Measurements from ENCODE around the gene COLEC11. TPM values are rescaled to one million over a fixed set of nuclear protein-coding genes. Genes with fewer than 3 reads are reported as not detected.
"Not testable (repeated sequence)": the region's sequence is repeated elsewhere in the genome, so short reads cannot be mapped to it uniquely, and the experiment has no call there.

The COLEC11 gene
- polyA plus RNA-seq, 2 of the 4 experiments (the other 2 are of a cell fraction) = 0.30 to 0.97 TPM

- TF ChIP-seq HES2 (IDR thresholded peaks at IDR 0.05) = no peak
- no peak for TF ChIP-seq BCL3 (IDR thresholded peaks at IDR 0.05)
- TF ChIP-seq E2F6 (IDR thresholded peaks at IDR 0.05; ENCODE audit: borderline replicate concordance, low read depth) = no peak
- TF ChIP-seq TP53 (CRISPR knock-in tag; IDR thresholded peaks at IDR 0.05) = no peak
- TF ChIP-seq ATOH8 (CRISPR knock-in tag; IDR thresholded peaks at IDR 0.05; ENCODE audit: low read depth) = no peak
- TF ChIP-seq JUNB (IDR thresholded peaks at IDR 0.05) = no peak
Observed at GRCh38 chr2:3619033-3619432, 24.1 kb downstream of the COLEC11 start (continued).

GRCh38 chr2:3619661-3620060 is 24.7 kb downstream of the COLEC11 start:
- POLR2A ChIA-PET; H3K4me2 ChIP-seq; H3K27ac ChIP-seq; H3K9me3 ChIP-seq; H3K4me1 ChIP-seq; FAIRE-seq; H3K4me3 ChIP-seq; CTCF ChIA-PET; DNase-seq (ENCODE audit: low read depth in 1 of 2, low spot score in 1 of 2); ATAC-seq: not testable (repeated sequence)
- 86% methylated on average over 9 of the region's 9 CpGs for WGBS (ENCODE audit: missing lambda C conversion rate)

- Histone ChIP-seq H3K4me2 (no peak overlapping the region), H3K4me3 (no peak overlapping the region), H3K9me3 (no peaks in the 10 kb centered on the region), H3K4me1 (no peaks in the 10 kb centered on the region), H3K27ac (no peak overlapping the region)
- 61% methylated on average over 5 of the region's 5 CpGs for WGBS (ENCODE audit: missing lambda C conversion rate)
- TF ChIP-seq ATOH8 (CRISPR knock-in tag; IDR thresholded peaks at IDR 0.05; ENCODE audit: low read depth) (no peak), EP300 (IDR thresholded peaks at IDR 0.05) (no peak), ELK1 (IDR thresholded peaks at IDR 0.05; ENCODE audit: low read depth, low read length) (no peak), ZC3H11A (IDR thresholded peaks at IDR 0.05) (no peak), JUNB (IDR thresholded peaks at IDR 0.05) (no peak), FOSB (CRISPR knock-in tag; IDR thresholded peaks at IDR 0.05) (no peak), ZFP36 (IDR thresholded peaks at IDR 0.05; ENCODE audit: borderline replicate concordance, partially characterized antibody) (no peak), RCOR1 (IDR thresholded peaks at IDR 0.05; ENCODE audit: low read depth, low read length) (no peak), GATA3 (IDR thresholded peaks at IDR 0.05; ENCODE audit: borderline replicate concordance) (no peak), ZNF302 (CRISPR knock-in tag; IDR thresholded peaks at IDR 0.05) (no peak), HEYL (CRISPR knock-in tag; IDR thresholded peaks at IDR 0.05) (no peak), CEBPB (IDR thresholded peaks at IDR 0.05) (no peak), BHLHE40 (IDR thresholded peaks at IDR 0.05; ENCODE audit: low read depth, low read length) (no peak)
- ATAC-seq (no peak), DNase-seq (ENCODE audit: low read depth in 1 of 2, low spot score in 1 of 2) (no peak), FAIRE-seq (no peak)
- CTCF ChIA-PET = no interaction called here
- POLR2A ChIA-PET = no interaction called here
Observed at GRCh38 chr2:3620834-3621233, 25.9 kb downstream of the COLEC11 start.

- no peak for FAIRE-seq
- Histone ChIP-seq H3K27ac (no peak overlapping the region), H3K4me1 (no peaks in the 10 kb centered on the region), H3K4me2 (no peak overlapping the region), H3K9me3 (no peaks in the 10 kb centered on the region), H3K4me3 (no peak overlapping the region)
- ChIA-PET POLR2A (interaction anchor here (1.0 kb wide), 1 partner anchor 65 kb away, joined by 4 read pairs; the partner anchor contains the start of gene RNASEH1), CTCF (interaction anchor here (1.6 kb wide), 1 partner anchor 15 kb away, joined by 3 read pairs; no protein-coding TSS in a partner anchor)
- TF ChIP-seq HOXA7 (CRISPR knock-in tag; IDR thresholded peaks at IDR 0.05) (no peak), EHF (CRISPR knock-in tag; IDR thresholded peaks at IDR 0.05) (no peak), HMGXB4 (CRISPR knock-in tag; IDR thresholded peaks at IDR 0.05; ENCODE audit: borderline replicate concordance) (no peak), NR3C1 (IDR thresholded peaks at IDR 0.05) (no peak), FOXS1 (CRISPR knock-in tag; IDR thresholded peaks at IDR 0.05) (no peak), RAD21 (conservative IDR thresholded peaks at IDR 0.05 in 1 of 2, IDR thresholded peaks at IDR 0.05 in 1 of 2) (no peak), MAFK (IDR thresholded peaks at IDR 0.05; ENCODE audit: partially characterized antibody) (no peak), SREBF2 (IDR thresholded peaks at IDR 0.05) (no peak), E2F6 (IDR thresholded peaks at IDR 0.05; ENCODE audit: borderline replicate concordance, low read depth) (no peak)
- WGBS (ENCODE audit: missing lambda C conversion rate) = 22% methylated on average over 1 of the region's 1 CpG
- DNase-seq (ENCODE audit: low read depth in 1 of 2, low spot score in 1 of 2) = no peak
- ATAC-seq = no peak
Observed at GRCh38 chr2:3622967-3623366, 28.1 kb downstream of the COLEC11 start.
